DND-41 (cell line): ENCODE data around the gene GLCE.

Experiments used
- ATAC-seq: fragments of 200-7000 bp; cut with Tn5 transposase; 3 replicates; pipeline ENCODE4 v1.9.1; 2021; ENCODE audit warnings: low read depth; ENCODE audit not compliant: insufficient read depth
- DNase-seq: peaks from one replicate; pipeline ENCODE4 v3.0.0-alpha.2; 2020
- H2AFZ ChIP-seq: 2 replicates; pipeline ENCODE4 v1.6.0; 2012; ENCODE audit warnings: low read depth, low read length
- H3K27ac ChIP-seq: 2 replicates; pipeline ENCODE4 v1.5.1; 2012; ENCODE audit warnings: low read length, inconsistent platforms
- H3K27me3 ChIP-seq: fragments of 200-600 bp; sonication (generic); 2 replicates; pipeline ENCODE4 v1.6.0; 2012; ENCODE audit warnings: low read length, mild to moderate bottlenecking, inconsistent platforms; ENCODE audit not compliant: insufficient read depth, poor library complexity
- H3K36me3 ChIP-seq: 2 replicates; pipeline ENCODE4 v1.5.1; 2012; ENCODE audit warnings: low read length, inconsistent platforms; ENCODE audit not compliant: insufficient read depth
- H3K4me1 ChIP-seq: 2 replicates; pipeline ENCODE4 v1.5.1; 2012; ENCODE audit warnings: mild to moderate bottlenecking, low read length; ENCODE audit not compliant: insufficient read depth
- H3K4me2 ChIP-seq: 2 replicates; pipeline ENCODE4 v1.6.0; 2012; ENCODE audit warnings: mild to moderate bottlenecking, moderate library complexity, low read length, inconsistent platforms; ENCODE audit not compliant: insufficient read depth
- H3K4me3 ChIP-seq, 2 experiments: fragments of 200-600 bp in 1 of 2; shearing (Covaris generic) in 1 of 2; 2 replicates each; pipeline ENCODE4 v1.5.1; 2012 to 2016; ENCODE audit warnings: inconsistent platforms in 2 of 2, low read length in 2 of 2, mild to moderate bottlenecking in 2 of 2, low read depth in 1 of 2, moderate library complexity in 1 of 2
- H3K79me2 ChIP-seq: 2 replicates; pipeline ENCODE4 v1.6.0; 2012; ENCODE audit warnings: low read length, inconsistent platforms; ENCODE audit not compliant: insufficient read depth
- H3K9ac ChIP-seq: 2 replicates; pipeline ENCODE4 v1.6.0; 2012; ENCODE audit warnings: low read depth, mild to moderate bottlenecking, inconsistent platforms, low read length, moderate library complexity
- H3K9me3 ChIP-seq: 2 replicates; pipeline ENCODE4 v1.5.1; 2012; ENCODE audit warnings: low read length, moderate library complexity, mild to moderate bottlenecking, inconsistent platforms; ENCODE audit not compliant: insufficient read depth, severe bottlenecking
- H4K20me1 ChIP-seq: 2 replicates; pipeline ENCODE4 v1.6.0; 2012; ENCODE audit warnings: low read length; ENCODE audit not compliant: insufficient read depth
- EZH2 ChIP-seq: IDR thresholded peaks from 3 replicates; pipeline ENCODE4 v1.6.1; 2012; ENCODE audit warnings: borderline replicate concordance, low read depth, mild to moderate bottlenecking, moderate library complexity, low read length, inconsistent platforms; ENCODE audit not compliant: severe bottlenecking
- TF ChIP-seq, protein P1 (sequence below): IDR thresholded peaks from 2 replicates; pipeline ENCODE4 v1.5.1; 2012; ENCODE audit warnings: borderline replicate concordance, low read length, moderate library complexity, mild to moderate bottlenecking; ENCODE audit not compliant: poor library complexity, severe bottlenecking; ENCODE audit errors: extremely low read depth

Gene GLCE

DNA sequence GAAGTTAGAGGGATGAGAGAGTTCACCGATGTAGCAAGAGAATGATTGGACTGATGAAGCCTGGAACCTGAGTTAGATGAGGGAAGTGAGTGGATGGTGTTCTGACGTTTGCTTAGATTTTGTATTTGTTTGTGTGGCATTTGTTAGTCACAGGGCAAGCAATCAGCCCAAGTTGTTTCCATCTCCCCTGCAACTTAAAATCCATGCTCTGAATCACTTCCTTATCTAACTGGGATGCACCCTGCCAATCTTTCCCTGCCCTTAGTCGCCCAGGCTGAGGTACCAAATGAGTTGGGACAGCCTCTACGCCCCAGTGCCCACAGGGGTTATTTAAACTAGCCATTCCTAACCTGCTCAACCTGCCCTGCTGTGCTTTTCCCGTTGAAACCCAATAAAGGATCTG is 150.9 kb downstream of the GLCE start:
- Histone ChIP-seq H3K79me2 (no peaks in the 10 kb centered on the region), H3K4me1 (no peaks in the 10 kb centered on the region), H2AFZ (no peak overlapping the region), H3K4me2 (no peak overlapping the region), H3K27ac (no peak overlapping the region), H3K4me3 (no peak overlapping the region), H3K9me3 (no peaks in the 10 kb centered on the region), H3K9ac (no peak overlapping the region), H4K20me1 (no peaks in the 10 kb centered on the region), H3K36me3 (no peaks in the 10 kb centered on the region), H3K27me3 (no peaks in the 10 kb centered on the region)
- DNase-seq (no peak), ATAC-seq (no peak)
- TF ChIP-seq, protein P1, sequence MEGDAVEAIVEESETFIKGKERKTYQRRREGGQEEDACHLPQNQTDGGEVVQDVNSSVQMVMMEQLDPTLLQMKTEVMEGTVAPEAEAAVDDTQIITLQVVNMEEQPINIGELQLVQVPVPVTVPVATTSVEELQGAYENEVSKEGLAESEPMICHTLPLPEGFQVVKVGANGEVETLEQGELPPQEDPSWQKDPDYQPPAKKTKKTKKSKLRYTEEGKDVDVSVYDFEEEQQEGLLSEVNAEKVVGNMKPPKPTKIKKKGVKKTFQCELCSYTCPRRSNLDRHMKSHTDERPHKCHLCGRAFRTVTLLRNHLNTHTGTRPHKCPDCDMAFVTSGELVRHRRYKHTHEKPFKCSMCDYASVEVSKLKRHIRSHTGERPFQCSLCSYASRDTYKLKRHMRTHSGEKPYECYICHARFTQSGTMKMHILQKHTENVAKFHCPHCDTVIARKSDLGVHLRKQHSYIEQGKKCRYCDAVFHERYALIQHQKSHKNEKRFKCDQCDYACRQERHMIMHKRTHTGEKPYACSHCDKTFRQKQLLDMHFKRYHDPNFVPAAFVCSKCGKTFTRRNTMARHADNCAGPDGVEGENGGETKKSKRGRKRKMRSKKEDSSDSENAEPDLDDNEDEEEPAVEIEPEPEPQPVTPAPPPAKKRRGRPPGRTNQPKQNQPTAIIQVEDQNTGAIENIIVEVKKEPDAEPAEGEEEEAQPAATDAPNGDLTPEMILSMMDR = no peak
- TF ChIP-seq EZH2 = no peak

DNA sequence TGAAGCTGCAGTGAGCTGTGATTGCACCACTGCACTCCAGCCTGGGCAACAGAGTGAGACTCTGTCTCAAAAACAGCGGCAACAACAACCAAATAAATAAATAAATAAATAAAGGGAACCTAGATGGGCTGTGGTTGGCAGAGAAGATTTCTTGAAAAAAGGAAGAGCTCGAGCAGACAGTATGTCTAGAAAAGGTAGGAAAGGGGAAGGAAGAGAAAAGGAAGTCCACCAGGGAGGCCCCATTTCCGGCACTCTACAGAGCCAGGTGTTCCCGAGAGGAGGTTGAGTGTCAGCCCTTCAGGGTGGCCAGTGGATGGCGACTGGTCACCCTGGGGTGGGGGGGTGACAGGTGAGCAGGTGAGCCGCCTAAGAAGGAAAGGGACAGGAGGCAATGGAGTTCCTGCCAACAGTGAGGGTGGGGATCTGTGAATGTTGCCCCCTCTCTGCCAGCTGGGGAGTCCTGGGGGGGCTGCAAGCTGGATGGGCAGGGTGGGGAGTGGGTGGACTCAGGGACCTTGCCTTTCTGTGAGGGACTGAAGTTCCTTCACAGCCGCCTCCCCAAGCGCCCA is 153.1 kb downstream of the GLCE start:
- no peaks in the 10 kb centered on the region for H3K4me1 ChIP-seq
- no peak overlapping the region for H3K27ac ChIP-seq
- H3K4me3 ChIP-seq = no peak overlapping the region
- no peak overlapping the region for H3K9ac ChIP-seq
- no peaks in the 10 kb centered on the region for H3K36me3 ChIP-seq
- DNase-seq = no peak
- no peaks in the 10 kb centered on the region for H3K79me2 ChIP-seq
- no peak overlapping the region for H2AFZ ChIP-seq
- no peak for TF ChIP-seq EZH2
- TF ChIP-seq, protein P1 = no peak
- no peak overlapping the region for H3K4me2 ChIP-seq
- no peaks in the 10 kb centered on the region for H3K9me3 ChIP-seq
- no peak for ATAC-seq
- no peaks in the 10 kb centered on the region for H3K27me3 ChIP-seq
- no peaks in the 10 kb centered on the region for H4K20me1 ChIP-seq

DNA sequence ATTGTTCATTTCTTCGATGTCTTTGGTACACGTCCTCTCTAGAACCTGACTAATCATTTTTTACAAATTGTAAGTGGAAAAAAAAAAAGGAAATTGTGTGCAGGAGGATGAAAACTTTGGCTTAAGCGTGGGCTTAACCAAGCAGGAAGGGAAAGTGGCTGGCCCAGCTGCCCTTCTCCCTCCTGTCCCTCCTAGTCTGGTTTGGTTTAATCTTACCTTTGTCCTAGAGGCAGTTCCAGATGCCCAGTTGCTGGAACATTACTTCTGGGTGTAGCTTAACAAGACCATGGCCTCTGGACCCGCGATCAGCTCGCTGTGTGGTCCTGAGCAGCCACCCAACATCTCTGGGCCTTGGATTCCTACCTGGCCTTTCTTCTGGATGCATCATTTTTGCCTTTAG is 153.7 kb downstream of the GLCE start:
- H3K27me3 ChIP-seq = no peaks in the 10 kb centered on the region
- H2AFZ ChIP-seq = no peak overlapping the region
- H3K4me3 ChIP-seq = no peak overlapping the region
- no peak for DNase-seq
- no peak overlapping the region for H3K9ac ChIP-seq
- H3K27ac ChIP-seq = no peak overlapping the region
- H4K20me1 ChIP-seq = no peaks in the 10 kb centered on the region
- TF ChIP-seq, protein P1 = no peak
- TF ChIP-seq EZH2 = no peak
- no peak for ATAC-seq
- no peaks in the 10 kb centered on the region for H3K36me3 ChIP-seq
- no peaks in the 10 kb centered on the region for H3K9me3 ChIP-seq
- no peaks in the 10 kb centered on the region for H3K79me2 ChIP-seq
- no peak overlapping the region for H3K4me2 ChIP-seq
- H3K4me1 ChIP-seq = no peaks in the 10 kb centered on the region

DNA sequence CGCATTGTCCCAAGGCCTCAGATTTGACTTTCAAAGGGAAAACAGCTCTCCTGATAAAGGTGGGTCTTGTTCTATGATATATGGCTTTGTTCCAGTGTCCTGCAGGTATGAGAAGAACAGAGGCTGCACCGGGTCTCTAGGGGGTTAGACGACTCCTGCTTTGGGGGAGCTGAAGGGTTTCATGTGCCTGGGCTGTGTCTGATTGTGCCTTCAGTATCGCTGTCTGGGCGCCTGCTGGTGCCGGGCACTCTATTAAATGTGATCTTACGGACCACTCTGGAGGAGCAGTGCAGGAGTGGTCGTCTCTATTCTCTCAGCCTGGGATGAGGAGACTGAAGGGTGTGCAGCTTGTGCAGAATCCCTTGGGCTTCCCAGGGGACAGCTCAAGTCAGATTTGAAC is 154.3 kb downstream of the GLCE start:
- DNase-seq = no peak

More for the DNA sequence above, 154.3 kb downstream of the GLCE start:
- no peak overlapping the region for H2AFZ ChIP-seq
- no peaks in the 10 kb centered on the region for H4K20me1 ChIP-seq
- ATAC-seq = no peak
- H3K27me3 ChIP-seq = no peaks in the 10 kb centered on the region
- no peaks in the 10 kb centered on the region for H3K4me1 ChIP-seq
- no peaks in the 10 kb centered on the region for H3K36me3 ChIP-seq
- H3K9me3 ChIP-seq = no peaks in the 10 kb centered on the region
- no peak overlapping the region for H3K27ac ChIP-seq
- H3K4me3 ChIP-seq = no peak overlapping the region
- TF ChIP-seq EZH2 = no peak
- TF ChIP-seq, protein P1 = no peak
- no peaks in the 10 kb centered on the region for H3K79me2 ChIP-seq
- H3K4me2 ChIP-seq = no peak overlapping the region
- no peak overlapping the region for H3K9ac ChIP-seq
